H1 (cell line): ENCODE measurements around the gene MRPS34. TPM values are rescaled to one million over a fixed set of nuclear protein-coding genes. Genes with fewer than 3 reads are reported as not detected.

Experiments used
- CTCF ChIA-PET: fragments of 300-600 bp; sonication (Branson Sonifier 250); formaldehyde crosslinking; loops from one replicate; lab custom pipeline; 2021; ENCODE audit not compliant: partially characterized antibody; lab: Charles Lee
- POLR2A ChIA-PET: fragments of 300-600 bp; sonication (Branson Sonifier 250); formaldehyde crosslinking; loops from one replicate; lab custom pipeline; 2021; ENCODE audit warnings: inconsistent platforms; ENCODE audit not compliant: partially characterized antibody; lab: Charles Lee
- DNase-seq, 2 experiments: peaks; one replicate each; pipeline versions ENCODE4 v3.0.0 to v3.0.0-alpha.2; 2010 to 2022; ENCODE audit warnings: low spot score in 2 of 2, low read depth in 1 of 2, mixed read lengths in 1 of 2
- FAIRE-seq: peaks from 2 replicates; lab custom pipeline; 2011; peaks lifted over from hg19 to GRCh38; lab: Jason Lieb, UNC
- H2AFZ ChIP-seq: 2 replicates; pipeline ENCODE4 v1.8.1; 2012; ENCODE audit warnings: low read length, inconsistent platforms
- H2AK5ac ChIP-seq: 2 replicates; pipeline ENCODE4 v1.6.1; 2013; ENCODE audit warnings: low read depth, low read length
- H2BK120ac ChIP-seq: replicated peaks from 2 replicates; pipeline ENCODE3; 2013; ENCODE audit warnings: low read depth, low read length, inconsistent platforms
- H2BK12ac ChIP-seq: 2 replicates; pipeline ENCODE4 v1.6.1; 2013; ENCODE audit warnings: low read depth, low read length
- H2BK15ac ChIP-seq: 2 replicates; pipeline ENCODE4 v1.6.1; 2013; ENCODE audit warnings: low read length
- H2BK20ac ChIP-seq: 2 replicates; pipeline ENCODE4 v1.6.1; 2013; ENCODE audit warnings: low read length
- H2BK5ac ChIP-seq: 2 replicates; pipeline ENCODE4 v1.6.1; 2013; ENCODE audit warnings: low read depth, low read length
- H3K14ac ChIP-seq: 2 replicates; pipeline ENCODE4 v1.6.1; 2013; ENCODE audit warnings: inconsistent platforms; ENCODE audit not compliant: insufficient read length
- H3K18ac ChIP-seq: 2 replicates; pipeline ENCODE4 v1.6.1; 2013; ENCODE audit warnings: low read length; ENCODE audit errors: extremely low read depth
- H3K23ac ChIP-seq: 2 replicates; pipeline ENCODE4 v1.6.1; 2013; ENCODE audit warnings: inconsistent platforms; ENCODE audit not compliant: insufficient read length
- H3K23me2 ChIP-seq: 2 replicates; pipeline ENCODE4 v1.6.1; 2013; ENCODE audit warnings: low read depth, low read length
- H3K27ac ChIP-seq: 2 replicates; pipeline ENCODE4 v1.6.1; 2011; ENCODE audit warnings: low read depth, low read length, inconsistent platforms
- H3K27me3 ChIP-seq, 4 experiments: replicated peaks in 1 of 4; 1 replicate in 1 of 4; 2 replicates in 3 of 4; pipeline versions ENCODE4 v1.6.1 to v1.8.1; 2011 to 2013; ENCODE audit warnings: low read length in 3 of 4, mild to moderate bottlenecking in 3 of 4, inconsistent platforms in 2 of 4, mixed read lengths in 2 of 4, moderate library complexity in 1 of 4; ENCODE audit not compliant: control insufficient read depth in 3 of 4, insufficient read depth in 3 of 4; ENCODE audit errors: extremely low read depth in 1 of 4
- H3K36me3 ChIP-seq, 4 experiments: 2 replicates each; pipeline versions ENCODE4 v1.6.1 to v1.8.1; 2011 to 2013; ENCODE audit warnings: mild to moderate bottlenecking in 4 of 4, low read length in 3 of 4, moderate library complexity in 2 of 4, control low read depth in 1 of 4, inconsistent platforms in 1 of 4; ENCODE audit not compliant: insufficient read depth in 4 of 4, control insufficient read depth in 2 of 4
- H3K4ac ChIP-seq: replicated peaks from 2 replicates; pipeline ENCODE3; 2013; ENCODE audit warnings: low read length, low read depth, mixed read lengths, inconsistent platforms; ENCODE audit not compliant: insufficient read length
- H3K4me1 ChIP-seq, 4 experiments: replicated peaks in 1 of 4; 1 replicate in 1 of 4; 2 replicates in 3 of 4; pipeline versions ENCODE4 v1.6.1 to v1.8.1; 2011 to 2013; ENCODE audit warnings: low read length in 3 of 4, inconsistent platforms in 2 of 4, mixed read lengths in 1 of 4; ENCODE audit not compliant: insufficient read depth in 4 of 4, control insufficient read depth in 3 of 4
- H3K4me2 ChIP-seq, 2 experiments: 2 replicates each; pipeline versions ENCODE4 v1.6.1 to v1.8.1; 2011 to 2013; ENCODE audit warnings: low read depth in 2 of 2, low read length in 2 of 2, control low read depth in 1 of 2, inconsistent platforms in 1 of 2, mild to moderate bottlenecking in 1 of 2; ENCODE audit not compliant: insufficient read depth in 1 of 2
- H3K4me3 ChIP-seq, 4 experiments: fragments of 200-600, 300-600 bp in 1 of 4; sonication (generic), shearing (Covaris generic), sonication (Bioruptor Twin) in 1 of 4; 2 replicates each; pipeline versions ENCODE4 v1.5.1 to v1.8.1; 2011 to 2016; ENCODE audit warnings: low read length in 4 of 4, low read depth in 3 of 4, control low read depth in 2 of 4, inconsistent platforms in 2 of 4, mild to moderate bottlenecking in 2 of 4, mixed read lengths in 1 of 4, moderate library complexity in 1 of 4; ENCODE audit not compliant: insufficient read depth in 2 of 4; ENCODE audit errors: extremely low read depth in 1 of 4
- H3K56ac ChIP-seq: replicated peaks from 2 replicates; pipeline ENCODE3; 2013; ENCODE audit warnings: low read depth, mild to moderate bottlenecking, mixed read lengths, low read length, inconsistent platforms; ENCODE audit not compliant: insufficient read length
- H3K79me1 ChIP-seq: 2 replicates; pipeline ENCODE4 v1.6.1; 2013; ENCODE audit warnings: low read depth, low read length, control low read depth
- H3K79me2 ChIP-seq, 2 experiments: 2 replicates each; pipeline versions ENCODE4 v1.6.1 to v1.8.1; 2012 to 2013; ENCODE audit warnings: low read length in 2 of 2, mild to moderate bottlenecking in 2 of 2, inconsistent platforms in 1 of 2; ENCODE audit not compliant: insufficient read depth in 2 of 2, control insufficient read depth in 1 of 2
- H3K9ac ChIP-seq, 4 experiments: replicated peaks in 1 of 4; 1 replicate in 1 of 4; 2 replicates in 3 of 4; pipeline versions ENCODE4 v1.6.1 to v1.8.1; 2011 to 2013; ENCODE audit warnings: low read depth in 3 of 4, low read length in 3 of 4, control low read depth in 2 of 4, mild to moderate bottlenecking in 2 of 4, moderate library complexity in 2 of 4, inconsistent platforms in 1 of 4; ENCODE audit errors: extremely low read depth in 1 of 4
- H3K9me3 ChIP-seq, 2 experiments: 2 replicates each; pipeline versions ENCODE4 v1.6.1 to v1.8.1; 2012 to 2013; ENCODE audit warnings: mild to moderate bottlenecking in 2 of 2, moderate library complexity in 2 of 2, control low read depth in 1 of 2, inconsistent platforms in 1 of 2, low read depth in 1 of 2, low read length in 1 of 2, mixed read lengths in 1 of 2; ENCODE audit not compliant: insufficient read depth in 2 of 2
- H4K20me1 ChIP-seq, 2 experiments: replicated peaks in 1 of 2; 2 replicates each; pipeline versions ENCODE3 to v1.8.1; 2011 to 2013; ENCODE audit warnings: inconsistent platforms in 2 of 2, low read length in 2 of 2, mild to moderate bottlenecking in 1 of 2; ENCODE audit not compliant: insufficient read depth in 2 of 2, control insufficient read depth in 1 of 2
- H4K5ac ChIP-seq: 2 replicates; pipeline ENCODE4 v1.6.1; 2013; ENCODE audit warnings: low read length, low read depth, mixed read lengths, inconsistent platforms; ENCODE audit not compliant: insufficient read length
- H4K8ac ChIP-seq: 2 replicates; pipeline ENCODE4 v1.8.0; 2013; ENCODE audit warnings: mild to moderate bottlenecking, moderate library complexity, low read length, inconsistent platforms; ENCODE audit not compliant: insufficient read depth; ENCODE audit errors: extremely low read depth
- H4K91ac ChIP-seq: replicated peaks from 2 replicates; pipeline ENCODE3; 2013; ENCODE audit warnings: low read length, mixed read lengths, inconsistent platforms; ENCODE audit not compliant: insufficient read length
- BACH1 ChIP-seq: IDR thresholded peaks from 2 replicates; pipeline ENCODE4 v1.6.1; 2012; ENCODE audit warnings: low read length, improper control_type of control experiment
- CEBPB ChIP-seq: IDR thresholded peaks from 2 replicates; pipeline ENCODE4 v1.6.1; 2012; ENCODE audit warnings: low read depth, low read length
- KDM1A ChIP-seq: fragments of 200-600, 300-600 bp; sonication (generic); IDR thresholded peaks from 2 replicates; pipeline ENCODE4 v1.7.1; 2016; ENCODE audit warnings: mild to moderate bottlenecking, low read length, borderline replicate concordance
- NRF1 ChIP-seq: IDR thresholded peaks from 2 replicates; pipeline ENCODE4 v1.6.1; 2011; ENCODE audit warnings: mild to moderate bottlenecking, low read depth, low read length, improper control_type of control experiment
- POLR2A ChIP-seq, 2 experiments: IDR thresholded peaks; 1 replicate in 1 of 2; 2 replicates in 1 of 2; pipeline ENCODE4 v1.6.1; 2011; ENCODE audit warnings: low read depth in 2 of 2, low read length in 2 of 2, mild to moderate bottlenecking in 2 of 2; ENCODE audit errors: control extremely low read depth in 1 of 2
- RAD21 ChIP-seq, 2 experiments: IDR thresholded peaks in 1 of 2; conservative IDR thresholded peaks in 1 of 2; 2 replicates each; pipeline ENCODE4 v1.6.1; 2011; ENCODE audit warnings: low read depth in 2 of 2, low read length in 2 of 2, improper control_type of control experiment in 1 of 2, inconsistent platforms in 1 of 2, mild to moderate bottlenecking in 1 of 2, moderate library complexity in 1 of 2
- RXRA ChIP-seq: IDR thresholded peaks from 2 replicates; pipeline ENCODE4 v1.6.1; 2011; ENCODE audit warnings: low read depth, mild to moderate bottlenecking, low read length, moderate library complexity; ENCODE audit not compliant: insufficient read depth
- SIN3A ChIP-seq, 2 experiments: IDR thresholded peaks in 1 of 2; conservative IDR thresholded peaks in 1 of 2; 2 replicates each; pipeline ENCODE4 v1.6.1; 2011 to 2012; ENCODE audit warnings: low read length in 2 of 2, improper control_type of control experiment in 1 of 2, low read depth in 1 of 2, mild to moderate bottlenecking in 1 of 2
- SIX5 ChIP-seq: IDR thresholded peaks from 2 replicates; pipeline ENCODE4 v1.6.1; 2011; ENCODE audit warnings: mild to moderate bottlenecking, low read depth, low read length
- SUZ12 ChIP-seq: fragments of 200-600 bp; sonication (generic); IDR thresholded peaks from 2 replicates; pipeline ENCODE4 v1.6.1; 2012; ENCODE audit warnings: mild to moderate bottlenecking, inconsistent platforms, low read length, moderate library complexity, mixed read lengths
- TAF7 ChIP-seq: optimal IDR thresholded peaks from 2 replicates; pipeline ENCODE3; 2011; ENCODE audit warnings: low read depth, mild to moderate bottlenecking, inconsistent platforms, low read length, moderate library complexity, borderline replicate concordance
- YY1 ChIP-seq: IDR thresholded peaks from 2 replicates; pipeline ENCODE4 v1.6.1; 2011; ENCODE audit warnings: low read depth, mild to moderate bottlenecking, low read length
- WGBS, 2 experiments: shearing (Covaris generic) in 1 of 2; methylation state at CpG; one replicate each; pipeline versions ENCODE4 v1.1.6 to v1.1.7; 2013 to 2015; ENCODE audit warnings: low lambda C conversion rate in 2 of 2, mixed read lengths in 2 of 2, inconsistent platforms in 1 of 2, low coverage in 1 of 2, missing lambda C conversion rate in 1 of 2; ENCODE audit not compliant: insufficient replicate concordance in 2 of 2, insufficient coverage in 1 of 2, insufficient read length in 1 of 2; ENCODE audit errors: extremely low coverage in 1 of 2, missing lambda C conversion rate in 1 of 2; 5-methylcytosine and 5-hydroxymethylcytosine counted together
- polyA plus RNA-seq, 7 experiments: library from polyadenylated mRNA; depleted of rRNA in 3 of 7; stranded (reverse) in 5 of 7; unstranded in 2 of 7; fragments of >200 nt in 5 of 7; fragments of 200-250 nt in 2 of 7; gene quantifications; 1 replicate in 5 of 7; 2 replicates in 1 of 7; 4 replicates in 1 of 7; pipeline versions ENCODE4 v1.2.1 to v1.2.3, GENCODE V29; 2011 to 2013; ENCODE audit warnings: missing spikeins in 2 of 7, mixed read lengths in 2 of 7
- total RNA-seq: library from RNA; stranded (reverse); fragmentation: NEBNext Ultra II Directional; extraction: Animal tissue kit (Norgen Biotek cat#: 25700); gene quantifications from 2 replicates; pipeline ENCODE4 v1.2.1, GENCODE V29; 2021

Gene MRPS34
- total and polyA plus RNA-seq, 2 of the 8 experiments (the other 6 are each of a cell fraction or from before 2014, with no cell fraction given) = 168 to 252 TPM

DNA sequence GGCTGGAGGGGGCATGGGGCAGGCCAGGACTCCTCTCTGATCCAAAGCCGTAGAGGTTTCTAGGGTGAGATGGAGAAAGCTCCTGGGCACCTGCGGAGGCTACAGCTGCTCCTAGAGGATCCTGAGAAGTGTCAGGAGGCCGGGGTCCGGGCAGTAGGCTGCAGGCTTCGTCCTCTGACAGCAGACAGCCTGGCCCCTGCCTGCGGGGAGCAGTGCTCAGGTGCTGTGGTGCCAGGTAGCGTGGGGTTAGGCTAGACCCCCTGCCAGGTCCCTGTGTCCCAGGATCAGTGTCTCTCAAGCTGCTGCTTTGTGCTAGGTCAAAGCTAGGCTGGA is 1.5 kb upstream of the MRPS34 start:
- no peak overlapping the region for H2AFZ ChIP-seq
- peak overlapping the region; percentile 79; the same call in 1 of the 2 replicates for H4K8ac ChIP-seq
- H3K4me2 ChIP-seq = peak overlapping the region; percentile 70 to 90
- H3K4ac ChIP-seq = no peak overlapping the region
- no peak overlapping the region for H2BK5ac ChIP-seq
- no peak overlapping the region for H3K9ac ChIP-seq
- peaks cover 17% of the 10 kb centered on the region for H3K23me2 ChIP-seq
- H3K4me3 ChIP-seq = peak overlapping the region in 2 of 4 experiments; percentile 82 to 91; a peak in 2 of 8 replicates
- no peak overlapping the region for H4K91ac ChIP-seq
- H3K36me3 ChIP-seq = peaks cover 0 to 23% (median 8%) of the 10 kb centered on the region in 4 experiments; a peak in 5 of 8 replicates
- no peak overlapping the region for H2BK12ac ChIP-seq
- H3K23ac ChIP-seq = no peak overlapping the region
- no peak overlapping the region for H3K27ac ChIP-seq
- H3K9me3 ChIP-seq = no peaks in the 10 kb centered on the region
- H3K4me1 ChIP-seq = peaks cover 0 to 12% (median 10%) of the 10 kb centered on the region in 4 experiments; a peak in 5 of 7 replicates
- H3K18ac ChIP-seq = no peak overlapping the region
- no peak overlapping the region for H3K56ac ChIP-seq
- 86% methylated on average over 6 of the region's 7 CpGs; no CpG with 5 or more reads in 1 of the 2 experiments for WGBS, 2 experiments
- H2BK15ac ChIP-seq = no peak overlapping the region
- no peak overlapping the region for H3K14ac ChIP-seq
- ChIA-PET POLR2A (interaction anchor here (0.7 to 13.5 kb wide), 9 partner anchors 5 to 190 kb away, joined by 3 to 246 read pairs (median 7); partner anchors contain the start of genes EME2, JPT2, MRPS34 and NME3), CTCF (interaction anchor here (0.6 to 2.7 kb wide), 11 partner anchors 9 to 49 kb away, joined by 3 to 13 read pairs (median 4); partner anchors contain the start of genes IGFALS, NUBP2 and SPSB3)
- peaks cover 0 to 28% of the 10 kb centered on the region in 2 experiments for H4K20me1 ChIP-seq
- DNase-seq (no peak), FAIRE-seq (no peak)
- no peaks in the 10 kb centered on the region for H3K27me3 ChIP-seq
- 0 out of 2 replicates have a peak overlapping the region, but pooled peaks have one; percentile 40 for H2AK5ac ChIP-seq
- H2BK120ac ChIP-seq = no peak overlapping the region
- H3K79me1 ChIP-seq = peaks cover 6% of the 10 kb centered on the region
- no peak overlapping the region for H2BK20ac ChIP-seq
- peaks cover 0 to 15% of the 10 kb centered on the region in 2 experiments; a peak in 1 of 4 replicates for H3K79me2 ChIP-seq
- H4K5ac ChIP-seq = no peak overlapping the region
- no peak for TF ChIP-seq POLR2A (IDR thresholded peaks at IDR 0.05; ENCODE audit: control extremely low read depth in 1 of 2, low read depth in 2 of 2, low read length in 2 of 2)
- no peak for TF ChIP-seq SIX5
- TF ChIP-seq NRF1 = no peak
- no peak for TF ChIP-seq SIN3A (conservative IDR thresholded peaks at IDR 0.05 in 1 of 2, IDR thresholded peaks at IDR 0.05 in 1 of 2; ENCODE audit: low read depth in 1 of 2, low read length in 2 of 2)
- TF ChIP-seq SUZ12 = no peak
- TF ChIP-seq YY1 = no peak
- no peak for TF ChIP-seq RAD21 (IDR thresholded peaks at IDR 0.05 in 1 of 2, conservative IDR thresholded peaks at IDR 0.05 in 1 of 2; ENCODE audit: low read depth in 2 of 2, low read length in 2 of 2)
- TF ChIP-seq KDM1A = no peak
- no peak for TF ChIP-seq CEBPB
- no peak for TF ChIP-seq BACH1
- TF ChIP-seq RXRA = no peak
- TF ChIP-seq TAF7 = no peak
- TF ChIP-seq, all 59 proteins: peak for 0
